Osteoblast (primary cell): Measurements from ENCODE around the gene ORM2. TPM values are rescaled to one million over a fixed set of nuclear protein-coding genes. Genes with fewer than 3 reads are reported as not detected.
A peak's percentile ranks its signal among the peaks of the same experiment; 100 is the strongest.

Experiments used
- DNase-seq: peaks from one replicate; pipeline ENCODE4 v3.0.0; 2011; ENCODE audit warnings: low spot score, mixed read lengths; ENCODE audit not compliant: insufficient read length; ENCODE audit errors: missing footprints
- H2AFZ ChIP-seq: 2 replicates; pipeline ENCODE4 v1.6.0; 2011; ENCODE audit warnings: mild to moderate bottlenecking, low read length
- H3K27ac ChIP-seq: 2 replicates; pipeline ENCODE4 v1.5.1; 2011; ENCODE audit warnings: mild to moderate bottlenecking, low read depth, low read length, moderate library complexity
- H3K27me3 ChIP-seq: 2 replicates; pipeline ENCODE4 v1.6.0; 2012; ENCODE audit warnings: mild to moderate bottlenecking, control low read depth, inconsistent platforms, low read length, moderate library complexity; ENCODE audit not compliant: insufficient read depth
- H3K36me3 ChIP-seq: 2 replicates; pipeline ENCODE4 v1.5.1; 2011; ENCODE audit warnings: mild to moderate bottlenecking, low read length, control low read depth, moderate library complexity; ENCODE audit not compliant: insufficient read depth
- H3K4me1 ChIP-seq: 2 replicates; pipeline ENCODE4 v1.5.1; 2011; ENCODE audit warnings: mild to moderate bottlenecking, low read length, control low read depth, moderate library complexity; ENCODE audit not compliant: insufficient read depth
- H3K4me2 ChIP-seq: 2 replicates; pipeline ENCODE4 v1.6.0; 2011; ENCODE audit warnings: mild to moderate bottlenecking, low read length; ENCODE audit not compliant: insufficient read depth
- H3K4me3 ChIP-seq: fragments of 200-600 bp; sonication (generic); 3 replicates; pipeline ENCODE4 v1.5.1; 2012; ENCODE audit warnings: mild to moderate bottlenecking, low read length, inconsistent platforms; ENCODE audit not compliant: insufficient read depth
- H3K79me2 ChIP-seq: 2 replicates; pipeline ENCODE4 v1.6.0; 2012; ENCODE audit warnings: mild to moderate bottlenecking, low read length, control low read depth, inconsistent platforms; ENCODE audit not compliant: insufficient read depth
- H3K9me3 ChIP-seq: 2 replicates; pipeline ENCODE4 v1.5.1; 2011; ENCODE audit warnings: low read depth, low read length, control low read depth
- H4K20me1 ChIP-seq: 2 replicates; pipeline ENCODE4 v1.6.0; 2012; ENCODE audit warnings: mild to moderate bottlenecking, low read length, control low read depth; ENCODE audit not compliant: insufficient read depth
- total RNA-seq: library from RNA; depleted of rRNA; stranded (reverse); fragments of >200 nt; gene quantifications from 2 replicates; pipeline ENCODE4 v1.2.3, GENCODE V29; 2012
- TF ChIP-seq, protein P1 (sequence below): IDR thresholded peaks from 2 replicates; pipeline ENCODE4 v1.5.1; 2011; ENCODE audit warnings: mild to moderate bottlenecking, low read depth, low read length, moderate library complexity; ENCODE audit errors: extremely low read depth

ORM2 gene
- total RNA-seq, 1 donor, result not detected

DNA sequence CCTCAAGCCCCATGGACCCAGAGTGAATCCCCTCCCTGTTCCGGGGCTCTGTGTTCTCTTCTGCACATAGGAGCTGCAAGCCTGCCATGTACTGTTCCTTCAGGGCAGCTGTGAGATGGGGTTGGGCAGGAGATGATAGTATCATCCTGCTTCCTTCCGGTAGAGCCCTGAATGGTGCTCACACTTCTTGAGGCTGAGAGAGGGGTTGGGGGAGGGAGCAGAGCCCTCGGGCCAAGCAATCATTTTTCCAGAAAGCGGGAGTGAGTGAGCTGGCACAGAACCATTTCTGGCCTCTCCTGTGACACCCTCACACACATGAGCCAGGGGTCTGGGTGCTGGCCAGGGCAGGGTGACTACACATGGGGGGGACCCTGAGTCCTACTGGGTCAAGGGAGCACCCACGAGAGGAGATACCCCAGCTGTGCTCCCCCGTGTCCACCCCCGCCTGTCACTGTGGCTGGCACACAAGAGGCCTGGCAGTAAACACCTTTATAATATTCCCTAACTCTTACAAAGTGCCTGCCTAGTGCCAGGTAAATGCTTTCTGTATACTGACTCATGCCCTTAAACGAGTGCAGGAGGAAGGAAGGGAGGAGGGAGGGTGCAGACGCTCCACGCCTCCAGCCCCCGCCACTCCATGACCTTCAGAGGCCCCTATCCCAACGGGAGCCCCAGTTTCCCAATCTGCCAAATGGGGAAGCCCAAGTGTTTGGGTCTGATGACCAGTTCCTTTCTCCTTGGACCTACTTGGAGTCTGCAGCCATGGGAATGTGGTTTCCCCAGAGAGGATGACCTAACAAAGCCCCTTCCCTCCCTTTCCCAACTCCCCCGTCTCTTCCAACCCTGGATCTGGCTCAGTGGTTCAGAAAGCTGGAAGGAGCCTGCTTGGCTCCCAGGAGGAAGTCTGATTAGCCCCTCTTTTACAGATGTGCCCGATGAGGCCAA is 42.6 kb downstream of the ORM2 start:
- Histone ChIP-seq H3K36me3 (peaks cover 15% of the 10 kb centered on the region), H3K27me3 (no peaks in the 10 kb centered on the region), H3K27ac (no peak overlapping the region), H3K4me3 (no peak overlapping the region), H4K20me1 (peaks cover 4% of the 10 kb centered on the region), H3K79me2 (no peaks in the 10 kb centered on the region), H3K4me1 (peaks cover 10% of the 10 kb centered on the region), H3K4me2 (no peak overlapping the region), H2AFZ (no peak overlapping the region), H3K9me3 (no peaks in the 10 kb centered on the region)
- TF ChIP-seq, protein P1, sequence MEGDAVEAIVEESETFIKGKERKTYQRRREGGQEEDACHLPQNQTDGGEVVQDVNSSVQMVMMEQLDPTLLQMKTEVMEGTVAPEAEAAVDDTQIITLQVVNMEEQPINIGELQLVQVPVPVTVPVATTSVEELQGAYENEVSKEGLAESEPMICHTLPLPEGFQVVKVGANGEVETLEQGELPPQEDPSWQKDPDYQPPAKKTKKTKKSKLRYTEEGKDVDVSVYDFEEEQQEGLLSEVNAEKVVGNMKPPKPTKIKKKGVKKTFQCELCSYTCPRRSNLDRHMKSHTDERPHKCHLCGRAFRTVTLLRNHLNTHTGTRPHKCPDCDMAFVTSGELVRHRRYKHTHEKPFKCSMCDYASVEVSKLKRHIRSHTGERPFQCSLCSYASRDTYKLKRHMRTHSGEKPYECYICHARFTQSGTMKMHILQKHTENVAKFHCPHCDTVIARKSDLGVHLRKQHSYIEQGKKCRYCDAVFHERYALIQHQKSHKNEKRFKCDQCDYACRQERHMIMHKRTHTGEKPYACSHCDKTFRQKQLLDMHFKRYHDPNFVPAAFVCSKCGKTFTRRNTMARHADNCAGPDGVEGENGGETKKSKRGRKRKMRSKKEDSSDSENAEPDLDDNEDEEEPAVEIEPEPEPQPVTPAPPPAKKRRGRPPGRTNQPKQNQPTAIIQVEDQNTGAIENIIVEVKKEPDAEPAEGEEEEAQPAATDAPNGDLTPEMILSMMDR, result no peak
- DNase-seq, result peak; percentile 83

DNA sequence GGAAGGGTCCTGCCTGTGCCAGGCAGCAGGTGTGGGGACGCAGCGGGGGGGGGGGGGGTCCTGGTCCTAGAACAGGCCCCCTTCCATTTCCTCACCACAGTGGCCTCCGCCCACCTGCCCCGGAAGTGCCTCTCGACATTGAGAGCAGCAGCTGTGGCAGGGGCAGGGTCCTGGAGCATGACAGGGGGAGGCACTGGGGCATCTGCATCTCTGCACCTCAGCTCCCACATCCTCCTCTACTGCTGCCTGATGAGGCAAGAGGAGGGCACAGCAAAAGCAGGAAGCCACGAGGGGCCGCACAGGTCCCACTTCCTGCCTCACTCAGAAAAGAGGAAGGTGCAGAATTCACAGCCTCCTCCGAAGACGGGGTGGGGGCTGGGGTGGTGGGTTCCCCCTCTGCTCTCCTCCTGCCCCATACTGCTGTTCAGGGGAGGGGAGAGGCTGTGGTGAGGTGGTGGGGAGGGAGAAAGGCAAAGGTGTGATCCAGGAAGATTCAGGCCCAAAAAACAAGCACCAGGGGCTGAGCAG is 43.3 kb downstream of the ORM2 start:
- TF ChIP-seq, protein P1, result no peak
- Histone ChIP-seq H3K4me1 (peaks cover 10% of the 10 kb centered on the region), H3K36me3 (peaks cover 9% of the 10 kb centered on the region), H2AFZ (no peak overlapping the region), H4K20me1 (peaks cover 4% of the 10 kb centered on the region), H3K27me3 (no peaks in the 10 kb centered on the region), H3K27ac (no peak overlapping the region), H3K4me3 (no peak overlapping the region), H3K79me2 (no peaks in the 10 kb centered on the region), H3K9me3 (no peaks in the 10 kb centered on the region), H3K4me2 (no peak overlapping the region)
- no peak for DNase-seq

DNA sequence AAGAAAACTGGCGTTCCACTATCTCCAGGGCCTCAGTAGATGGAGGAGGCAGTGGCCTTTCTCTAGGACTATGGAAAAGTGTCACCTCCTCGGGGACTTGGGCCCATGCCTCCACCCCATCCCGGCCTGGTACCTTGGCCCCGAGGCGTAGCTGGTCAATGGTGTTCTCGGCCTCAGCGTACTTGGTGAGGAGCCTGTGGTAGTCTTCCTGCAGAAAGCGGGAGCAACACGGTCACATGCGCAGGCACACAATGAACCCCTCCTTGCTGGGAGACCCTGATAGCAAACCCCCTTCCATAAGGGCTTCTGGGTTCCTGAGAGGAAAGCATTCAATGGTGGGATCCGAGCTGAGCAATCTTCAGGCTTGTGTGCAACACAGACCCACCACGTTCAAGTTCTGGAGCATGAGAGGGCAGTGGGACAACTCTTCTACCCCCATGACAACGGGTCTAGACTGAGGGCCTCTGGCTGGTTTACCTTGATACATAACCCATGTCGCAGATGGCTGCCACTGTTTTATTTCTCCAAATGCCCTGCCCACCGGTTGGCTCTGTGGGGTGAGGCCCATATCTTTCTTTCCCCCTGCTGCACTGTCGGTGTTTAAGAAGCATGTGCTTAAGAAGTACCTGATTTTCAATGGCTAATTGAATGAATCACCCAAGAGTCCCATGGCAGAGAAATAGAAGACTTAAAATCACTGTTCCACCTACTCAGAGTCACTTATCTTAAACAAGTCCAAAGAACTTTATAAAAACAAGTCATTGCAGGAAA is 44.5 kb downstream of the ORM2 start:
- H3K9me3 ChIP-seq, result no peaks in the 10 kb centered on the region
- DNase-seq, result no peak
- peaks cover 10% of the 10 kb centered on the region for H3K4me1 ChIP-seq
- H2AFZ ChIP-seq, result no peak overlapping the region
- no peak overlapping the region for H3K4me2 ChIP-seq
- no peak overlapping the region for H3K27ac ChIP-seq
- H4K20me1 ChIP-seq, result peaks cover 4% of the 10 kb centered on the region
- no peak overlapping the region for H3K4me3 ChIP-seq
- H3K27me3 ChIP-seq, result no peaks in the 10 kb centered on the region
- TF ChIP-seq, protein P1, result no peak
- H3K36me3 ChIP-seq, result peaks cover 6% of the 10 kb centered on the region
- no peaks in the 10 kb centered on the region for H3K79me2 ChIP-seq
